ENCODE results near the gene TOR1B.

DNA sequence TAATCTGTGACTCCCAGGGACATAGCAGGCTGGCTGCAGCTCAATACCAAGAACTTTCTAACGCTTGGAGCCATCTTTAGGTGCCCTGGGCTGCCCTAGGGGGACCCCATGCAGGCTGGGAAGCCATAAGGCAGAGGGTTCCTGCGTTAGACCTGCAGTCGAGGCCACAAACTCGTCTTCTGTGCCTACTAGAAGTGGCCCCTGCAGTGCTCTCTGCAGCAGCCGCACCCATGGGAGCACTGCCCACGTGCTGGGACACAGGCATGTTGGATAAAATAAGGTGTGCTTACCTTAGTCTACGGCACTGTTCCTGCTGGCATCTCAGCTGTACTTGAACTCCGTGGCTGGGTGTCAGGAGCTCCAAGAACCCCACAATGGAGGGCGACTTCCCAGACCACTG, 9.4 kb downstream of the TOR1B start:
- TF ChIP-seq, protein P1, sequence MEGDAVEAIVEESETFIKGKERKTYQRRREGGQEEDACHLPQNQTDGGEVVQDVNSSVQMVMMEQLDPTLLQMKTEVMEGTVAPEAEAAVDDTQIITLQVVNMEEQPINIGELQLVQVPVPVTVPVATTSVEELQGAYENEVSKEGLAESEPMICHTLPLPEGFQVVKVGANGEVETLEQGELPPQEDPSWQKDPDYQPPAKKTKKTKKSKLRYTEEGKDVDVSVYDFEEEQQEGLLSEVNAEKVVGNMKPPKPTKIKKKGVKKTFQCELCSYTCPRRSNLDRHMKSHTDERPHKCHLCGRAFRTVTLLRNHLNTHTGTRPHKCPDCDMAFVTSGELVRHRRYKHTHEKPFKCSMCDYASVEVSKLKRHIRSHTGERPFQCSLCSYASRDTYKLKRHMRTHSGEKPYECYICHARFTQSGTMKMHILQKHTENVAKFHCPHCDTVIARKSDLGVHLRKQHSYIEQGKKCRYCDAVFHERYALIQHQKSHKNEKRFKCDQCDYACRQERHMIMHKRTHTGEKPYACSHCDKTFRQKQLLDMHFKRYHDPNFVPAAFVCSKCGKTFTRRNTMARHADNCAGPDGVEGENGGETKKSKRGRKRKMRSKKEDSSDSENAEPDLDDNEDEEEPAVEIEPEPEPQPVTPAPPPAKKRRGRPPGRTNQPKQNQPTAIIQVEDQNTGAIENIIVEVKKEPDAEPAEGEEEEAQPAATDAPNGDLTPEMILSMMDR (IDR thresholded peaks at IDR 0.05): no peak
- TF ChIP-seq POLR2A (IDR thresholded peaks at IDR 0.05): no peak
